Endothelial cell of umbilical vein (primary cell): ENCODE data around the gene RCOR2. TPM values are rescaled to one million over a fixed set of nuclear protein-coding genes. Genes with fewer than 3 reads are reported as not detected.

ENCODE experiments used
- BruUV-seq: library from RNA; stranded (reverse); fragments of 400-500 nt; replicated peaks from 2 replicates; lab custom pipeline; 2021; lab: Mats Ljungman, UMichigan
- CTCF ChIA-PET: fragments of 300-600, 350-600 bp; sonication (Branson Sonifier 250); formaldehyde crosslinking; loops from one replicate; lab custom pipeline; 2021; ENCODE audit warnings: antibody characterized with exemption, inconsistent platforms; lab: Charles Lee
- POLR2A ChIA-PET: fragments of 300-600, 350-600 bp; sonication (Branson Sonifier 250); formaldehyde crosslinking; loops from one replicate; lab custom pipeline; 2021; ENCODE audit warnings: antibody characterized with exemption, inconsistent platforms; lab: Charles Lee
- DNase-seq: peaks from one replicate; pipeline ENCODE4 v3.0.0-alpha.2; 2011; ENCODE audit warnings: low read depth, low spot score
- FAIRE-seq: peaks from 2 replicates; lab custom pipeline; 2011; peaks lifted over from hg19 to GRCh38; lab: Jason Lieb, UNC
- H2AFZ ChIP-seq: 2 replicates; pipeline ENCODE4 v1.6.0; 2012; ENCODE audit warnings: low read depth, low read length, control low read depth, inconsistent platforms
- H3K27ac ChIP-seq: 2 replicates; pipeline ENCODE4 v1.5.1; 2011; ENCODE audit warnings: low read depth, mild to moderate bottlenecking, control low read depth, low read length, moderate library complexity; ENCODE audit not compliant: insufficient read depth
- H3K27me3 ChIP-seq, 2 experiments: 2 replicates each; pipeline versions ENCODE4 v1.6.0 to v1.6.1; 2011; ENCODE audit warnings: low read length in 2 of 2, mixed read lengths in 1 of 2; ENCODE audit not compliant: control insufficient read depth in 2 of 2, insufficient read depth in 2 of 2
- H3K36me3 ChIP-seq, 2 experiments: 2 replicates in 1 of 2; 3 replicates in 1 of 2; pipeline ENCODE4 v1.5.1; 2011; ENCODE audit warnings: low read length in 2 of 2, mild to moderate bottlenecking in 1 of 2, moderate library complexity in 1 of 2; ENCODE audit not compliant: control insufficient read depth in 2 of 2, insufficient read depth in 2 of 2; ENCODE audit errors: extremely low read depth in 1 of 2
- H3K4me1 ChIP-seq: 3 replicates; pipeline ENCODE4 v1.5.1; 2011; ENCODE audit warnings: mild to moderate bottlenecking, low read length; ENCODE audit not compliant: control insufficient read depth, insufficient read depth; ENCODE audit errors: extremely low read depth
- H3K4me2 ChIP-seq: 2 replicates; pipeline ENCODE4 v1.6.1; 2011; ENCODE audit warnings: low read length, control low read depth, mixed read lengths; ENCODE audit not compliant: insufficient read depth
- H3K4me3 ChIP-seq, 3 experiments: fragments of 200-600 bp in 1 of 3; sonication (generic), shearing (Covaris generic) in 1 of 3; replicated peaks in 1 of 3; 2 replicates each; pipeline ENCODE4 v1.5.1; 2011 to 2016; ENCODE audit warnings: control low read depth in 3 of 3, low read length in 3 of 3, mild to moderate bottlenecking in 2 of 3, inconsistent platforms in 1 of 3, low read depth in 1 of 3, moderate library complexity in 1 of 3; ENCODE audit not compliant: insufficient read depth in 1 of 3
- H3K79me2 ChIP-seq: 2 replicates; pipeline ENCODE4 v1.6.0; 2012; ENCODE audit warnings: low read length, inconsistent platforms; ENCODE audit not compliant: control insufficient read depth, insufficient read depth
- H3K9ac ChIP-seq: replicated peaks from 2 replicates; pipeline ENCODE3; 2011; ENCODE audit warnings: low read length, control low read depth; ENCODE audit not compliant: insufficient read depth; ENCODE audit errors: extremely low read depth
- H3K9me1 ChIP-seq: replicated peaks from 3 replicates; pipeline ENCODE4 v1.6.0; 2011; ENCODE audit warnings: mild to moderate bottlenecking, low read length; ENCODE audit not compliant: control insufficient read depth, insufficient read depth; ENCODE audit errors: extremely low read depth
- H3K9me3 ChIP-seq: replicated peaks from 2 replicates; pipeline ENCODE4 v1.5.1; 2012; ENCODE audit warnings: low read length, inconsistent platforms; ENCODE audit not compliant: control insufficient read depth, insufficient read depth
- H4K20me1 ChIP-seq: replicated peaks from 2 replicates; pipeline ENCODE3; 2011; ENCODE audit warnings: mild to moderate bottlenecking, low read length; ENCODE audit not compliant: control insufficient read depth, insufficient read depth; ENCODE audit errors: extremely low read depth
- EZH2 ChIP-seq: IDR thresholded peaks from 2 replicates; pipeline ENCODE4 v1.6.1; 2012; ENCODE audit warnings: borderline replicate concordance, low read depth, mild to moderate bottlenecking, moderate library complexity, low read length, inconsistent platforms; ENCODE audit not compliant: severe bottlenecking
- FOS ChIP-seq: IDR thresholded peaks from 2 replicates; pipeline ENCODE4 v1.6.1; 2011; ENCODE audit warnings: mild to moderate bottlenecking, low read length, moderate library complexity, borderline replicate concordance; ENCODE audit not compliant: insufficient read depth
- GATA2 ChIP-seq: IDR thresholded peaks from 2 replicates; pipeline ENCODE4 v1.7.0; 2011; ENCODE audit warnings: low read depth, mild to moderate bottlenecking, moderate library complexity, mixed read lengths, low read length; ENCODE audit not compliant: insufficient read length, insufficient read depth
- JUN ChIP-seq: IDR thresholded peaks from 2 replicates; pipeline ENCODE4 v1.6.1; 2011; ENCODE audit warnings: borderline replicate concordance, low read depth; ENCODE audit not compliant: insufficient read length, insufficient read depth
- MAX ChIP-seq: IDR thresholded peaks from 2 replicates; pipeline ENCODE4 v1.6.1; 2011; ENCODE audit not compliant: insufficient read depth, insufficient read length
- MYC ChIP-seq: IDR thresholded peaks from one replicate; pipeline ENCODE4 v1.6.1; 2011; ENCODE audit warnings: mild to moderate bottlenecking, low read depth, low read length
- POLR2A ChIP-seq: IDR thresholded peaks from 2 replicates; pipeline ENCODE4 v1.6.1; 2012; ENCODE audit warnings: low read depth, mild to moderate bottlenecking, control low read depth, low read length
- POLR2AphosphoS5 ChIP-seq: IDR thresholded peaks from 2 replicates; pipeline ENCODE4 v1.6.1; 2012; ENCODE audit warnings: low read depth, mild to moderate bottlenecking, control low read depth, low read length, moderate library complexity; ENCODE audit not compliant: insufficient read depth
- dilution Hi-C: fragments of 300-500 bp; cut with MboI; formaldehyde crosslinking; loops from one replicate; pipeline ENCODE4 v1.15.0; 2019; ENCODE audit warnings: low sequenced_read_pairs; ENCODE audit not compliant: extremely low pct_ligation_motif_present
- intact Hi-C: fragments of 100-400 bp; cut with micrococcal nuclease; formaldehyde crosslinking; loops from one replicate; pipeline ENCODE4 v1.10.0; 2022
- polyA plus RNA-seq, 4 experiments: library from polyadenylated mRNA; depleted of rRNA in 3 of 4; stranded (reverse) in 3 of 4; unstranded in 1 of 4; fragments of >200 nt; gene quantifications; 2 replicates each; pipeline versions ENCODE4 v1.2.1 to v1.2.3, GENCODE V29; 2011 to 2012; ENCODE audit warnings: missing spikeins in 1 of 4
- total RNA-seq: library from RNA; stranded (reverse); gene quantifications from 2 replicates; pipeline ENCODE4 v1.2.3, GENCODE V29; 2021
- TF ChIP-seq, protein P1 (sequence below), 2 donors: IDR thresholded peaks; 1 replicate in 1 of 2; 2 replicates in 1 of 2; pipeline ENCODE4 v1.5.1; 2011; ENCODE audit warnings: low read length in 2 of 2, mild to moderate bottlenecking in 2 of 2, moderate library complexity in 2 of 2, control low read depth in 1 of 2, inconsistent platforms in 1 of 2, low read depth in 1 of 2; ENCODE audit not compliant: insufficient read depth in 1 of 2; ENCODE audit errors: extremely low read depth in 1 of 2

Gene RCOR2
- total and polyA plus RNA-seq, 2 donors (not counting 3 experiments of a cell fraction or from before 2014, with no cell fraction given) = 0.13 to 0.63 TPM

DNA sequence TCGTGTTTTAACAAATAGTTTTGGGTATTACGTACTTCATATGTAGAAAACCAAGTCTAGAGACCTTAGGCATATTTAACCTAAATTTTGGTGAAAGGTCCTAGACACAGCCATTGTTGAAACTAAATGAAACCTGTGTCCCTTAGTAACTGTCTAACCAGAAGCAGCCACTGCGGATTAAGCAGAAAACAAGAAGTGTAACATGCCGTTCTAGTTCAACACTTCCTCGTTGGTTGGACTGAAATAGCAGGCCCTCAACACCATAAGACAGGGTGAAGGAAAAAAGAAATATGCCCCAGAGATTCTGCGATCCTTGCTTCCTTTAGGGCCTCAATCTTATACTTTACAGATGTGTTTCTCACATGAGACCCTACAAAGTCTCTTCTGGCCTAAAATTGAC is 23.8 kb upstream of the RCOR2 start:
- H2AFZ ChIP-seq = no peak overlapping the region
- DNase-seq (no peak), FAIRE-seq (no peak)
- no TSS peak for BruUV-seq
- peaks cover 0 to 3% of the 10 kb centered on the region in 2 experiments for H3K36me3 ChIP-seq
- H4K20me1 ChIP-seq = no peaks in the 10 kb centered on the region
- TF ChIP-seq, protein P1, sequence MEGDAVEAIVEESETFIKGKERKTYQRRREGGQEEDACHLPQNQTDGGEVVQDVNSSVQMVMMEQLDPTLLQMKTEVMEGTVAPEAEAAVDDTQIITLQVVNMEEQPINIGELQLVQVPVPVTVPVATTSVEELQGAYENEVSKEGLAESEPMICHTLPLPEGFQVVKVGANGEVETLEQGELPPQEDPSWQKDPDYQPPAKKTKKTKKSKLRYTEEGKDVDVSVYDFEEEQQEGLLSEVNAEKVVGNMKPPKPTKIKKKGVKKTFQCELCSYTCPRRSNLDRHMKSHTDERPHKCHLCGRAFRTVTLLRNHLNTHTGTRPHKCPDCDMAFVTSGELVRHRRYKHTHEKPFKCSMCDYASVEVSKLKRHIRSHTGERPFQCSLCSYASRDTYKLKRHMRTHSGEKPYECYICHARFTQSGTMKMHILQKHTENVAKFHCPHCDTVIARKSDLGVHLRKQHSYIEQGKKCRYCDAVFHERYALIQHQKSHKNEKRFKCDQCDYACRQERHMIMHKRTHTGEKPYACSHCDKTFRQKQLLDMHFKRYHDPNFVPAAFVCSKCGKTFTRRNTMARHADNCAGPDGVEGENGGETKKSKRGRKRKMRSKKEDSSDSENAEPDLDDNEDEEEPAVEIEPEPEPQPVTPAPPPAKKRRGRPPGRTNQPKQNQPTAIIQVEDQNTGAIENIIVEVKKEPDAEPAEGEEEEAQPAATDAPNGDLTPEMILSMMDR (IDR thresholded peaks at IDR 0.05; ENCODE audit: extremely low read depth in 1 of 2, insufficient read depth in 1 of 2, low read depth in 1 of 2, low read length in 2 of 2) = no peak
- no peak for TF ChIP-seq FOS
- no peak for TF ChIP-seq MAX
- no peak for TF ChIP-seq JUN
- TF ChIP-seq GATA2 = no peak
- TF ChIP-seq POLR2AphosphoS5 = no peak
- no peak for TF ChIP-seq MYC
- no peak for TF ChIP-seq POLR2A
- TF ChIP-seq EZH2 = no peak
- no peaks in the 10 kb centered on the region for H3K9me3 ChIP-seq
- peaks cover 11% of the 10 kb centered on the region for H3K4me1 ChIP-seq
- no peak overlapping the region for H3K4me3 ChIP-seq
- peaks cover 26% of the 10 kb centered on the region for H3K79me2 ChIP-seq
- H3K9ac ChIP-seq = no peak overlapping the region
- intact Hi-C loops (no loop called here), dilution Hi-C loops (no loop called here)
- no peaks in the 10 kb centered on the region for H3K9me1 ChIP-seq
- no peak overlapping the region for H3K27ac ChIP-seq
- no peaks in the 10 kb centered on the region for H3K27me3 ChIP-seq
- ChIA-PET POLR2A (no interaction called here), CTCF (no interaction called here)
- H3K4me2 ChIP-seq = no peak overlapping the region
